GM18861 (cell line): ENCODE results near the gene C1QTNF6.
"Not testable (repeated sequence)": the region's sequence is repeated elsewhere in the genome, so short reads cannot be mapped to it uniquely, and the experiment has no call there.

ENCODE experiments used
- ATAC-seq: cut with Tn5 transposase; IDR thresholded peaks from one replicate; pipeline ENCODE4 v1.9.1; 2021; ENCODE audit not compliant: unreplicated experiment

C1QTNF6 gene

DNA sequence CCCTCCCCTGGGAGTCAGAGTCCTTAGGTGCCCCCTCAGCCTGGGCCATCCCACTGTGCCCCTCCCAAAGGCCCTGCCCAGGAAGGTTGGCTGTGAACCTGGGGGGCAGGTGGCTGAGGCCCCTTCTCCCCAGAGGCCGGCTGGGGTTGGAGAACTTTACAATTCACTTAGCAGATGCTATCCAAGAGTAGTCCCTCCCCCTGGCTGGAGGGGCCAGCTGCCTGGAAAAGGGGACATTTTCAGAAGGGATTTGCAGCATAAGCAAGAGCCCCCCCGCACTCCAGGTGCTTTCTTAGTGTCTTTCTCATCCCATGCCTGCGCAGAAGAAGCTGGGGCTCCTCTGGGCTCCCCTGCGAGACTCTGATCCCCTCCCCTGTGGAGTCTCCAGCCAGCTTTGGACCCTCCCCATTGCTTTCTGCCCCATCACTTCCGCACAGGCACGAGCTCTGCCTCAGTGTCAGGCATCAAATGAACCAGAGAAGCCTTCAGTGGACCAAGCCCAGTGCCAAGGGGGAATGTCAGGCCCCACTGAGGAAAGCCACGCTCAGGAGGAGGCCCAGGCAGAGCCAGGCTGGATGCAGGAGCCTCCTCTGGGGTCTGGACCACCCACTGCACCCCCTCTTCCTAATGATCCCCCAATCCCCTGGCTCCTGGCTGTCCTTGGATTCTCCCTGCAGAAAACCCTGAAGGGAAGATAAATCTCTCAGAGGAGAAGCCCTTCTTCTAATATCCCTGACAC is 20.5 kb upstream of the C1QTNF6 start:
- no peak for ATAC-seq

- ATAC-seq: no peak
Observed at GRCh38 chr22:37207981-37208380, 19.9 kb upstream of the C1QTNF6 start.

DNA sequence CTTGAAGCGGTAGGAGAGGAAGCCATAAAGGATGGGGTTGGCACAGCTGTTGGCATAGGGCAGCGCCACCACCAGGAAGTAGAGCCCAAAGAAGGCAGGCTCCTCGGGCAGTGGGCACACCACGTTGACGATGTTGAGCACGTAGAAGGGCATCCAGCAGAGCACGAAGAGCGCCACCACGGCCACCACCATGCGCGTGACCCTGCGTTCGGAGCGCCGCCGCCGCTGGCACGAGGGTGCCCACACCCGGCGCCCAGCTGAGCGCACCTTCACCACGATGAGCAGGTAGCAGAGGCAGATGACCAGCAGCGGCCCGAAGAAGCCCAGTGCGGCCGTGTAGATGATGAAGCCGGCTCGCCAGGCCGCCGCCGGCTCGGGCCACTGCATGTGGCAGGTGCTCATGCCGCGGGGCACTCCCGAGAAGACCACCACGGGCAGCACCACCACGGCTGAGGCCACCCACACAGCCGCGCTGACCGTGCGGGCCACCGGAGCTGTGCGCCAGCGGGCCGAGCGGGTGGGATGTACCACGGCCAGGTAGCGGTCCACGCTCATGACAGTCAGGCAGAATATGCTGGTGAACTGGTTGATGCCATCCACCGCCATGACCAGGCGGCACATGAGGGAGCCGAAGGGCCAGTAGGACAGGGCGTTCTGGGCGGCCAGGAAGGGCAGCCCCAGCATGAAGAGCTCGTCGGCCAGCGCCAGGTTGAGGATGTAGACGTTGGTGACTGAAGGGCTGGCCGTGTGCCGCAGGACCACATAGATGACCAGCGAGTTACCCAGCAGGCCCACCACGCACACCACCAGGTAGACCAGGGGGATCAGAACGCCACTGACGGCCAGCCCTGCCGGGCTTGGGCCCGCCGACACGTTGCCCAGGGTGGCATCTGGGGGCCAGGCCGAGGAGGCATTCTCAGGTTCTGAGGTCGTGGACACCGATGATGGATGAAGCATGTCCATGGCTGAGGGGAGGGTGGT is 19.1 kb upstream of the C1QTNF6 start:
- no peak for ATAC-seq

GRCh38 chr22:37206118-37206840 is 18.2 kb upstream of the C1QTNF6 start:
- ATAC-seq: no peak

DNA sequence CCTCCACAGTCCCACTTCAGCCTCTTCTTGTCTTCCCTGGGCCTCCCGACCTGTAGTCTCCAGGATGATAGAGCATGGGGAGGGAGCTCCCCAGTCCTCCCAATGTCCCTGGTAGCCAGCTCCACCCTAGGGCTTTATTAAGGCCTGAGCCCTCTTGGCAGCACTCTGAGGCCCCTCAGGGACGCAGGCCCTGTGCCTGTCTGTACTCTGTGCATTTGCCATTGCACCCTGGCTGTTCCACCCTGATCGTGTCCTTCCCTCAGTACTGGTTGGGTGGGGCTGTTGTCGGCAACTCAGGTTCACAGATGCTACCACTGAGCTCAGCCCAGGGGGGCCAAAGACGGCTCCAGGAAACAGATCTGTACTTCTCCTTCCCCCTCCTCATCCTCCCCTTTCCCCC is 17.0 kb upstream of the C1QTNF6 start:
- ATAC-seq: no peak

- no peak for ATAC-seq
Observed at GRCh38 chr22:37204045-37204655, 16.1 kb upstream of the C1QTNF6 start.

- ATAC-seq: no peak
Observed at GRCh38 chr22:37203354-37204044, 15.5 kb upstream of the C1QTNF6 start.

GRCh38 chr22:37202716-37203115 is 14.7 kb upstream of the C1QTNF6 start:
- no peak for ATAC-seq

GRCh38 chr22:37202001-37202555 is 14.0 kb upstream of the C1QTNF6 start:
- ATAC-seq: no peak

DNA sequence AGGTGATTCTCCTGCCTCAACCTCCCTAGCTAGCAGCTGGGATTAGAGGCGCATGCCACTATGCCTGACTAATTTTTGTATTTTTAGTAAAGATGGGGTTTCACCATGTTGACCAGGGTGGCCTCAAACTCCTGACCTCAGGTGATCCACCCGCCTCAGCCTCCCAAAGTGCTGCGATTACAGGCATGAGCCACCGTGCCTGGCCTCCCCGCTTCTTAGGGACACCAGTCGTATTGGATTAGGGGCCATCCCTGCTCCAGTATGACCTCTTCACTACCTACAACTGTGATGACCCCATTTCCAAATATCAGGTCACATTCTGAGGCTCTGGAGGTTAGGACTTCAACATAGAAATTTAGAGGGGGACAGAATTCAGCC is 13.4 kb upstream of the C1QTNF6 start:
- not testable (repeated sequence) for ATAC-seq

DNA sequence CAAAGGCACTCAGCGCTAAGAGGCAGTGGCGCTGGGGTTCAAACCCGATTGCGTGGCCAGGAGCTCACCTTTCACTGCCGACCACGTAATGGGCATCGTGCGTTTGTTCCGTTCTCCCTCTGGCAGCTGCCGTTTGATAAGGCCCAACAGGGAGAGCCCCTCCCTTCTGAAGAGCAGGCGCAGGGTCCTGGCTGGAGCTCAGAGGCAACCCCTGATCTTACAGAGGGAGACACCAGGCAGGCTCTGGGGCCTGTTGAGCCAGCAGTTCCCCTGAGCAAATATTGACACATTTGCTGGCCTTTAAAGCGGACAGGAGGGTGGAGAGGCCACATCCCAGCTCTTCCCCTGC is 11.7 kb upstream of the C1QTNF6 start:
- ATAC-seq: no peak

DNA sequence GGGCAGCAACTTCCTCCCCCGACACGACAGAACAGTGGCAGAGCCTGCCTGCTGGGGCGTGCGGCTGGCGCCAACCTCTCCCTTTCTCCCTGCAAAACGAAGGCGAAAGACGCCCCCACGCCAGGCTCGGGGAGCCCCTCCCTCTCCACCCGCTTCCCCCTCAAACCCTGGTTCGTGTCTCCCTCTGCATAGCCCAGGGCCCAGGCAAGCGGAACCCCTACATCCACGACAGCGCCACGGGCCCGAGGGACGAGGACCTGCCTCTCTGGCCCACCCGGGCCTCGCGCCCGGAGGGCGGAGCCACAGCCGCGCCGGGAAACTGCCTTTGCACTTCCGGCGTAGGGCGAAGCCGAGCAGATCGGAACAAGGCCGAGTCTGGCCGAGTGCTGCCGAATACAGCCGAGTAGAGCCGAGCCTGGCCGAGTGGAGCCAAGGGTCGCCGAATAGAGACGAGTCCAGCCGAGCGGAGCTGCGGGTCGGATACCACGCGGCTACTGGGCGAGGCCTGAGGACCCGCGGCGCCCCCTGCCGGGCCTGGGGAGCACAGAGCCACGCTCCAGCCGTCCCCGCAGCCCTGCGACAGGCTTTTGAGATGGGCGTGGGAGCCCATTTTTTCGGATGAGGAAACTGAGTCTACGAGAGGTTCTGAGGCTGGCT is 11.2 kb upstream of the C1QTNF6 start:
- peak; percentile 85 for ATAC-seq

DNA sequence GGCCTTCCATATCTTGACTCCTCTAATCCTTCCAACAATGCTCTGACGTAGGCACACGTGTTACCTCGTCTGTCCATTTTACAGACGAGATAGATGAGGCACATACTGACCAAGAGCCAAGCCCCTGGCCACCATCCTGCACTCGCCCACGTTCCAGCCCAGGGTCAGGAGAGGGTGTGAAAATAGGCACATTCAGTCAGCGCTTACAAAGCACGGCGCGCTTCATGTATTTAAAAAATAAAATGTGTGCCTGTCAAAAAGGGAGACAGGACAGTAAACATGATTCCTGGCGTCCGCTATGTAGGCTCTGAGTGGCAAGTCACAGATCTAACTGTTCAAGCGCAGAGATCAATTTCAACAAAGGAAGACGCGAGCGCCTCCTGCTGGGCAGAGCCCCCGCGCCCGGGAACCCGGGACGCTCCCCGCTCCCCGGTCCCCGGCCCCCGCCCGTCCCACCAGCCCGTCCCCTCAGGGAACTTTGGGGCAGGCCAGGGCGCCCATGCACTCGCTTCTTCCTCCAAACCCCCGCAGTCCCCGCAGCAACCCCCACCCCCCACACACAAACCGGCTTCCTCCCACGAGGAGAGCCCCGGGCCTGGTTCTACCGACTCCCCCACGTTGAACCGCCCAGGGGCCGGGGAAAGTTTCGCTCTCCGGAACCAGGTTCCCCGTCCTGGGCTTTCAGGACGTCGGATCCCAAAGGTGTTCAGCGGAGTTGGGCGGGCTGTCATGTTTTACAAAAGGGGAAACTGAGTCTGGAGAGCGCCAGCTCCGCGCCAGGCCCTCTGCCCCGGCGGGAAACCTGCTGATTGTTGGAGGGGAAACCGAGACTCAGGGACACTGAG is 10.4 kb upstream of the C1QTNF6 start:
- ATAC-seq: no peak

- no peak for ATAC-seq
Observed at GRCh38 chr22:37197451-37198257, 9.6 kb upstream of the C1QTNF6 start.

GRCh38 chr22:37196539-37197450 is 8.7 kb upstream of the C1QTNF6 start:
- no peak for ATAC-seq

- no peak for ATAC-seq
Observed at GRCh38 chr22:37195921-37196320, 7.9 kb upstream of the C1QTNF6 start.

GRCh38 chr22:37194750-37195149 is 6.7 kb upstream of the C1QTNF6 start:
- no peak for ATAC-seq
